Left kidney (tissue), 2 donors: ENCODE data around the gene SMURF1. TPM values are rescaled to one million over a fixed set of nuclear protein-coding genes. Genes with fewer than 3 reads are reported as not detected.

ENCODE experiments used
- DNase-seq: peaks from one replicate; pipeline ENCODE4 v3.0.0-alpha.2; 2013
- polyA plus RNA-seq: library from polyadenylated mRNA; unstranded; fragments of 120-200 nt; gene quantifications from one replicate; pipeline ENCODE4 v1.2.1, GENCODE V29; 2013; ENCODE audit not compliant: insufficient read length

SMURF1 gene
- polyA plus RNA-seq, 1 donor, result 18.8 TPM

DNA sequence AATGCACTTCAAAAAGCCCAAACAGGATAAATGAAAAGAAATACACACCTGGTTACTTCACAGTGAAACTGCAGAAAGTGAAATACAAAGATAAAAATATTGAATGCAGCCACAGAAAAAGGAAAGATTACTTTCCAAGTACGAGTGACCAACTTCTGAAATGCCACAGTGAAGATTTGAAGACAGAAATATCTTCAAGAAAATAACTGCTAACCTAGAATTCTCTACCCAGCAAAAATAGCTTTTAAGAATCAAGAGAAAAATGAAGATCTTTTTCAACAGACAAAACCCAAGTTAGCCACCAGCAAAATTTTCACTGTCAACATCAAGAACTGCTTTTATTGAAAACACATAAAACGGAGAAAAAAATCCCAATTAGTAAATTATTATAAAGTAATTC is 46.2 kb downstream of the SMURF1 start:
- no peak for DNase-seq

DNA sequence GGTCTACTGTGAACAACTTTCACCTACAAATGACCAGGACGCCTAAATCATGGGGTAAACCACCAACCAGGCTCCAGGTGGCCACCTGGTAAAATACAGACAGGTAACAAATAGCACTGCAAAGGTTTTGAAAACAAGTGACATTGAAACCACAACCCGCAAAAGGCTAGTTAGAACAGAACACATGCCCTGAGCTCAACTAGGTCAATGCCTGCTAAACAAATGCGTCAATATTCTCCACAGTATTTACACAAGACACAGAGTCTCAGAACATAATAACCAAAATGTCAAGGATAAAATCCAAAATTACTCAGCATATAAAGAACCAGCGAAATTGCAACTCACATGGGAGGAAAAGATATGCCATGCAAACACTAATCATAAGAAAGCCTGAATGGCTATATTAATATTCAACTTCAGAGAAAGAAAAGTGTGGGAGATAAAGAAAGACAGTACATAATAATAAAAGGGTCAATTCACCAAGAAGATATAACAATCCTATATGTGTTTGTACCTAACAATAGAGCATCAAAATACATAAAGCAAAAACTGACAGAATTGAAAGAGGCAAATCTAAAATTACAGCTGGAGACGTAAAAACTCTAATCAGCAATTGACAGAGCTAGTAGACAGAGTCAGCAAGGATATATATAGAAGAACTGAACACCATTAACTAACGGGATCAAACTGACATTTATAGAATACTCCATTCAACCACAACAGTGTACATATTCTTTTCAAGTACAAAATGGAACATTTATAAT is 47.6 kb downstream of the SMURF1 start:
- DNase-seq, result no peak

DNA sequence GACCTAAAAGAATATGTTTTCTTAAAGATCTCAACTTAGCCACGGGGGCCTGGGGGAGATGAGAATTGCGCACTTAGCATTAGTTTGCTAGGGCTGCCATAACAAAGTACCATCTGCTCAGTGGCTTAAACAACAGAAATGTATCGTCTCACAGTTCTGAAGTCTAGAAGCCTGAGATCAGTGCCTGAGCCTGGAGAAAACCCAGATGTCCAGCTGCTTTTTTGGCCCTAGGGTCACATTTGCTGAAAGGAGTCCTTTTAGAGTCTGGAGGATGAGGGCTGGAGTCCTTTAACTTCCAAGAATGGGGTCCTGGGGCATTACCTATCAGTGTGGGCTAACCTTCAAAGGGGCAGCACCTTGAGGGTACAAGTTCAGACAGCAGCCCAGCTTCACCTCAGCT is 48.2 kb downstream of the SMURF1 start:
- no peak for DNase-seq

DNA sequence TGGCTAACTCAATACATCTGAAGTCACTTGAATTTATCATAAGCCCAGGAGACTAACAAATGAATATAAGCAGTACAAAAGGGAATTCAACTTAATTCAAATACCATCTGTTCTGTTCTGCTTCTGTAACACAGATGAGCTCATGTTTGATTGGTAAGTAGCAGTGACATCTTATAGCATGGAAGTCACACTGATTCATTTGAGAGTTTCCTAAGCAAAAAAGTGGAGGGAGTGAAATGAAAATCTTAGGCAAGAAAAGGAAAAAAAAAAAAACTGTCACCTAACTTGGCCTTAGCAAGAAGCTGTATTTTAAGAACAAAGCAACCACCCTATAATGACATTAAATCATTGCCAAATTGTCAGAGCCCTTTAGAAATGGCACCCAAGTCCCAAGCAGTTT is 49.5 kb downstream of the SMURF1 start:
- DNase-seq, result no peak

DNA sequence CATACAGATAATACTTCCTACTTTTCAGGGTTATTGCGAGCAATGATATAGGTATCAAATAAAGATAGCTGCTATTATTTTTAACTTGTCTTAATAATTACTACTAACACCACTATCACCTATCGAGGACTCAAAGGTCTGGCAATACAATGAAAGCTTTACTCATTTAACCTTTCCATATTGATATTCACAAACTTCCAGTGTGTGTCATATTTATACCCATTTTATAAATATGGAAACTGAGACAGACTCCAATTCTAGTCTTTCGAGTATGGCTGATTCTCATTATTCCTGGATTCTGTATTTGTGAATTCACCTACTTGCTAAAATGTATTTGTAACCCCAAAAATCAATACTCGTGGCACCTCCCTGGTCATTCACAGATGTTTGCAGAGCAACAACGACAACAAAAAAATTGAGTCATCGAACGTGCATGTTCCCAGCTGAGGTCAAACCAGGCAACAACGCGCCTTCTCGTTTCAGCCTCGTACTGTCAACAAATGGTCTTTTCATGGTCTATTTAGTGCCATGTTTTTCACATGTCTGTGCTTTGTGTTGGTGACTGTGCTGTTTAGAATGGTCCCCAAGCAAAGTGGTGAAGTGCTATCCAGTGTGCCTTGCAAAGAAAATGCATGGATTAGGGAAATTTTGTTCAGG is 51.7 kb downstream of the SMURF1 start:
- no peak for DNase-seq

DNA sequence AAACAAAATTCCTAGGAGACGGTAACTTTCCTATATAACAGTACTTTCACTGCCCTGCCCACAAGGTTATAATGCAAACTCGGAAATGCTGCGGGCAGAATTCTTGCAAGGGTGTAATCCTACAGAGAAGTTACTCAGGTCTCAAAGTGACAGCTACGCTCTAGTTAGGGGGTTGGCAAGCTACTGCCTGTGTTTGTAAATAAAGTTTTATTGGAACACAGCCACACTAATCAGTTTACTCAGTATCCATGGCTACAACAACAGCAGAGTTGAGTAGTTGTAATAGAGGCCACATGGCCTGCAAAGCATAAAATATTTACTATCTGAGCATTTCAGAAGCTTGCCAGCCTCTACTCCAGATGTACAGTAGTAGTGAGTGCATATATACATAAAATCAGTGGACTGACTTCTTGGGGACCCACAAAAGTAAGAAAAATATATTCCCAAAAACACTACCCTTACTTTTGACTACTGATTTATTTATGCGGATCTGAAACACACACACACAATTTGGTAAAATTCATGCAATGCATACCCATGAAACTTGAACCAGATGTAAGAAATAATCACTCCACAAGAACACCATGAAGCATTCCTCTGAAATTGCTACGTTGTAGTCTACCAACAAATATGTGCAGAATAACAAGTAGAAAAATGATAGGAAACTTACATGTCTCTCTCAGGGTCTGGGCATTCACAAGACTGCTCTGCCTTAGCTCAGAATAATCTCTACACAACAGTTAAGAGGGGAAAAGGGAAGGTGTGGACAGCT is 53.0 kb downstream of the SMURF1 start:
- DNase-seq, result no peak

DNA sequence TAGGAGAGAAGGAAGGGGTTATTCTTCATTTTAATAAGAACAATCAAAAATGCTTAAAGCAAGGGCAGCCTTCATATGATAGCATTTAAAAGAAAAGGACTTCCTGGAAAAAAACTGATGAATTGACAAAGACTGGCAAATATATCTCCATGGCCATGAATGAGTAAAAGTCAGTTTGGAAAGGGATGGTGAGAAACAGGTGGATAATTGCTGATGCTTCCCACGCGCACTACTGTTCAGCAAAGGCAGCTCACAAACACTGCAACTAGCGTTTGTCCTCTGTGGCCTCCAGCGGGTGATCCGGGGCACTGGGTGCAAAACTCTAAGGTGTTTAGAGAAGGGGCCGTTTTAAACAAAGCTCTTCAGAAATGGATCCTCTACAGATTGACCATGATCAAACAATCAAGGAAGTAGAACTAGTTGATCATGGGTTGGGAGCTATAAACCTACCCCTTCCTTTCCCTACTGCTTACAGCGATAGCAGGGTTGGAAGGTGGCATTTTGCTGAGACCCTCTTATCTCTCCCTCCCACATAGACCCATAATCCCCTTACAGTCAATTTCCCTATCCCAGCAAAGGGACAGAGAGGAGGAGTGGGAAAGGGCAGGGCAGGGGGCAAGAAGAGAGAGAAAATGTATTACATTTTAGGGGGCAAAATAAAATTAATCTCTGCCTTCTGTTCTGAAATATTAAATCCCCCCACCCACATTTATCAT is 53.8 kb downstream of the SMURF1 start:
- no peak for DNase-seq

DNA sequence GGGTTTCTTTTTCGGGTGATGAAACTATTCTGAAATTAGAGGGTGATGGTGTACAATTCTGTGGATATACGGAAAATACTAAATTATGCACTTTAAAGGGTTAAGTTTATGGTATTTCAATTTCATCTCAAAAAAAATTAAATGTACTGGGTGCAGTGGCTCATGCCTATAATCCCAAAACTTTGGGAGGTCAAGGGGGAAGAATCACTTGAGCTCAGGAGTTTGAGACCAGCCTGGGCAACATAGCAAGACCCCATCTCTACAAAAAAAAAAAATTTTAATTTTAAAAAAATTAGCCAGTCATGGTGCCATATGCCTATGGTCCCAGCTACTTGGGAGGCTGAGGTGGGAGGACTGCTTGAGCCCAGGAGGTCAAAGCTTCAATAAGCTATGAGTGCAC is 57.0 kb downstream of the SMURF1 start:
- no peak for DNase-seq

DNA sequence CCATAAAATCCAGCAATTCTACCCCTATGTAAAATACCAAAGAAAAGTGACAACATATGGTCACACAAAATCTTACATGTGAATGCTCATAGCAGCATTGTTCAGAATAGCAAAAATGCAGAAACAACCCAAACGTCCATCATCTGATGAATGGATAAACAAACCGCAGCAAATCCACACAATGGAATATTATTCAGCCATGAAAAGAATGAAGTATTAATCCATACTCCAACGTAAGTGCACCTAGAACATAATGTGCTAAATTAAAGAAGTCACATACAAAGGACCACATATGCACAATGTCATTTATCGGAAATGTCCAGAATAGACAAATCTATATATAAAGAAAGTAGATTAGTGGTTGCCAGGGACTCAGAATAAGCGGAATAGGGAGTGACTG is 57.4 kb downstream of the SMURF1 start:
- DNase-seq, result no peak

DNA sequence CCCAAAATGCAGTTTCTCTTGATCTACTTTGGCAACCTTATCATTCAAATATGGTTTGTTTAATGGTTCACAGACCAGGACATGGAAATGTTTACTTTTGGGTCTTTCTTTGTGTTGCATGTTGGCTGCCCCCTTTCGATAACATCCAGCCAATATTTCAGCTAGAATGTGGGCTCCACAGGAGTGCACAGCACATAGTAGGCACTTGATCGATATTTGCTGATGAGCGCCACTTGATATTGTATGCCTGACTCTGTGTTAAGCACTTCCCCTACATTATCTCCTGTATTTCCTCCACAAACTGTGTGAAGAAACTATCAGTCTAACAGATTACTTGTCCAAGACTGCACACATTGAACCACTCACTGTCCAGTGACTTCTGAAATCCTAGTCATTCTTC is 60.2 kb downstream of the SMURF1 start:
- DNase-seq, result no peak

DNA sequence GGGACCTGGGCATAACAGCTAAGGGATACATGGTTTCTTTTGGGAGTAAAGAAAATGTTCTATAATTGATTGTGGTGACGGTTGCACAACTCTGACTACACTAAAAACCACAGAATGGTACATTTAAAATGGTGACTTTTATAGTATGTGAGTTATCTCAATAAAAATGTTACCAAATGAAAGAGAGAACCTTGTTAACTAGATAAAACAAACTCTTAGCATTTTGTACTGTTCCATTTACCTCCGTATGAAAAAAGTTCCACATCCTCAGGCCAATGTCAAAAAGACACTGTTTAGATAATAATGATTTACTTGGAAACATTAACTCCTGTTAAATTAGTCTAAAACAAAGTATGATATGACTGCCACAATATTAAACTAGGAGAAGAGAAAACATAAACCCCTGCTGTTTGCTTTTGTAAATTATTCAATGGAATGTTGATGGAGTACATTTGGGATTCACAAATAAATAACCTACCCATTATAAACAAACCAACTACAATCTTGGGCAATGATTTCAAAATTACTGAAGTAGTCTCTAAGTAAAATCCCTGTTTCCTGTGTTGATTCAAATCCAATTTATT is 60.7 kb downstream of the SMURF1 start:
- no peak for DNase-seq

DNA sequence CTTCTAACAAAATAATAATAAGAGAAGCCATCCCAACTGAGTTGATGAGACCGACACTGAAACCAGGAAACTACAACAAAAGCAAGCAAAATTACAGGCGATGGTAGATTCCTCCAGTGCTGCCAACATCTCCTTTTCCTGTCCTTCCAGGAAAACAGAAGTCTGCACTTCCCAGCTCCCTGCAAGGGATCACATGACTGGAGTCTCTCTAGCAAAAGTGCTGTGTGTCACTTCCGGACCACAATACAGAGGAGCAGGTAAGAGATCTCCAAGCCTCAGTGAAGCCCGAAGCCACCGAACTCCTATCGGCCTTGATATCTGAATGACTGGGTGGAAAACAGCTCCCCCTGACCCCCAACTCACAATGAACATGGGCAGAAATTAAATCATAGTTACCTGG is 63.2 kb downstream of the SMURF1 start:
- no peak for DNase-seq

DNA sequence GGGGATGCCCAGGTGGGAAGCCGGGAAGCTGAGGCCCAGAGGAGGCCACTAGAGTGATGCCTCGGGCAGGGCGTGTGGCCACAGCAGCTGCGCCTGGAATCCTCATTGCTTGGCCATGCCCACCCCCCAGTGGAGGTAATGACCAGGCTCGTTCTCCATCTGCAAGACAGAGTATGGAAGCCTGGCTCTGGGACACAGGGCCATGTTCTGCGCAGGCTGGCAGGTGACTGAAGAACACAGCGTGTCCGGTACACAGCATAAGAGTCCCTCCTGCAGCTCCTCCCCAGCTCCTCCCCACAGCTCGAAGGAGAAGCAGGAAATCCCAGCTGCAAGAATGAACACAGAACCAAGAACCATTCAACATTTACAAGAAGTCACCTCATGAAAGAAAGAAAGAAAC is 64.8 kb downstream of the SMURF1 start:
- DNase-seq, result no peak

DNA sequence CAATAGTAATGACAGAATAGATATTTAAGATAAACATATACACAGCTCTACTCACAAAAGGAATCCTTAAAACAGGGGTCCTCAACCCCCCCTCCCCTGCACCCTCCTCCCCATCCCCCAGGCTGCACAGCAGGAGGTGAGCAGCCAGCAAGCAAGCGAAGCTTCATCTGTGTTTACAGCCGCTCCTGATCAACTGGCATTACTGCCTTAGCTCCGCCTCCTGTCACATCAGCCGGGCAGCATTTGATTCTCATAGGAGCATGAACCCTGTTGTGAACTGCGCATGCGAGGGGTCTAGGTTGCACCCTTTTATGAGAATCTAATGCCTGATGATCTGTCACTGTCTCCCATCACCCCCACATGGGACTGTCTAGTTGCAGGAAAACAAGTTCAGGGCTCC is 65.5 kb downstream of the SMURF1 start:
- no peak for DNase-seq

DNA sequence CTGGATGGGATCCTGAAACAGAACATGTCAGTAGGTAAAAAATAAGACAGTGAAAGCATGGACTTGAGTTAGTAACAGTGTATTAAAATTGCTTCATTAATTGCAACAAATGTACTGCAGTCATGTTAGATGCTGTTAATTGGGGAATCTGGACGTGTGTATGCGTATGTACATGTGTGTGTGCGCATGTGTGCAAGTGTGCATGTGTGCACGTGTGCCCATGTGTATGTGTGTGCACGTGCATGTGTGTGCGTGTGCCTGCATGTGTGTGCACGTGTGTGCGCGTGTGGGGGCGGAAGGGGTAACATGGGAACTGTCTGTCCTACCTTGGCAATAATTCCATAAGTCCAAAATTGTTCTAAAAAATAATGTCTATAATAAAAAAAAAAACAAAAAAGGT is 67.3 kb downstream of the SMURF1 start:
- no peak for DNase-seq

DNA sequence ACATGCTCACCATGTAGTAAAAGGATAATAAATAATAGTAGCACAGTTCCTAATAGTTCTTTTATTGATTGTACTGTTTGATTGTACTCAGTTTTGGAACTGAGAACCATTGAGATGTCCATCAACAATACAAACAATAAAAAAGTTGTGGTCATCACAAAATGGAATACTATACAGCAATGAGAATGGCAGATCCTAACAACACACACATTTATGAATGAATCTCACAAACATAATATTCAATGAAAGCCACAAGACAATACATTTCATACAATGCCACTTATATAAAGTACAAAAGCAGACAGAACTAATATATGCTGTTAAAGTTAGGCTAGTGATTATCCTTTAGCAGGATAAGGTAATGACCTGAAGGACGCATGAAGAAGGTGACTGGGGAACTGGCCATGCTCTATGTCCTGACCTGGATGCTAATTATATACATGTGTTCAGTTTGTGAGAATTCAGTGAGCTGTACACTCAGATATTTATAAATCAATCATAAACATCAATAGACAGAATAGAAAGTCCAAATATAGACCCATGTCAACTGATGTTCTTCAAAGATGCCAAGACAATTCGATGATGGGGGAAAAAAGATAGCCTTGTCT is 70.0 kb downstream of the SMURF1 start:
- DNase-seq, result no peak

DNA sequence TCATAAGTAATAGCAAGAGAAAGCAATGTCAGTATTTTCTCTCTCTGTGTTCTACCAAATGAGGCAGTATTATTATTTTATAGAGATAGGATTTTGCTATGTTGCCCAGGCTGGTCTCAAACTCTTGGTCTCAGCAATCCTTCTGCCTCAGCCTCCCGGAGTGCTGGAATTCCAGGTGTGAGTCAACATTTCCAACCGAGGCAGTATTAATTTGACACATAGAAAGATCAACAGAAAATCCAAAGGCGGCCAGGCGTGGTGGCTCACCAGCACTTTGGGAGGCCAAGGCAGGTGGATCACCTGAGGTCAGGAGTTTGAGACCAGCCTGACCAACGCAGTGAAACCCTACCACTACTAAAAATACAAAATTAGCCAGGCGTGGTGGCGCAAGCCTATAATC is 71.8 kb downstream of the SMURF1 start:
- DNase-seq, result no peak

DNA sequence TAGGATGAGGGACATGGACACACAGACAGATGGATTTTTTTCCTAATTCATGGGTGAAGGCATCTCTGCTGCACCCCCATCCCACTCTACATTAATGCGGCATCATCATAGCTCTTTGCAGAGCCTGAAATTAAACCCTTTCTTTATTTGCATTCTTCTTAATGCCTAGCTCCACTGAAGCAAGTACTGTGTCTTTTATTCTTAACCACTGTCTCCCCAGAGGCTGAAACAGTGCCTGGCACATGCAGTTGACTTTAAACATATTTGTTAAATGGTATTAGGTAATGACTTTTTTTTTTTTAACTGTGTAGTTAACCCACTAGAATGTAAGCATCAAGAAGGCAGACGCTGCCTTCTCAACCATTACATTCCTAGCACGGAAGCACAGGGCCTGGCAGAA is 73.5 kb downstream of the SMURF1 start:
- DNase-seq, result no peak

DNA sequence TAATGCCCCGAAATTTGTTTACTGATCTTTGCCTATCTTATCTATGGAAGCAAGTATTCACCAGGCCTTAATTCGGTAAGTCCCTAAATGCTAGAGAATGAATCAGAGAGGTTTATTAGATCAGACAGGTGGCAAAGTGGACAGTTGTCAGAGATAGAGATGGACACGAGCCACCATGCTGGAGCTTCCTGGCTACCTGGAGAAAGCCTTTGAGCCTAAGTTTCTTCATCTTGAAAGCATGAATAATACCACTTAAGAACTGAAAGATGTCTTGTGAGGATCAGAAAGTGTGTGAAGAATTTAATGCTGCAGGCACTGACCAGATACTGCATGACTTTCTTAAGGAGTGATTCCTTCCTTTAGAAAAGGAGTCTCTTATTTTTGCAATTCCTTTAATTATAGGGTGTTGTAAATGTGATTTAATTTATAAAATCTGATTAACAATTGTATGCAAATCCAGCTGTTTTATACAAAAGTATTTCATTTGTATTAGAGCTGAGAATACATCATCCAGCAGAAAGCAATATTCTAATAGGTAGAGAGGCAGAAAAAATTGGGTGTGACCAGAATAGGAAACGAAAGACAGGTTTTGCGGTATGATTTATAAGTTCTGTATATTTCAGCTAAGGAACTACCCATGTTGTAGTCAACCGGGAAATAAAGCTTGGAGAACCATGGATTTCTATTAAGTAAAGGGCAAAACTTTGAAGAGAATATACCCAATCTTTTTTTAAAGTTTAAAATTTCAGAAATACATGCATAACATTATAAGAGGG is 82.7 kb downstream of the SMURF1 start:
- no peak for DNase-seq

DNA sequence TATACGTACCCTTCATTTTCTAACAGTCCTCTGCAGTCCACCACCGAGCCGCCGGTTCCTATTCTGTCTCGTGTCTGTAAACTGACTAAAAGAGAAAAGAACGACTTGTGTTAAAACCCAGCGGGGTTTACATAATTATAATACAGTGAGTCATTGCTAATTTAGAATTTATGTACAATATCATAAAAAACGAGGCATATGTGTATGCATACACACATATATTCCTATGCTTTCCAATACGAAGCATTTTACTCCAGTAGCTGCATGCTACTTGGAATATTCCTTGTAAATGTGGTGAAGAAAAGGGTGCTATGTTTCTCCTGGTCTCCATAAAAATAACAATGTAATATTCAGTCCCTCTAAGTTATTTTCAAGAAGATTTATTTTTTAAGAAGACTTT is 89.1 kb downstream of the SMURF1 start:
- no peak for DNase-seq

DNA sequence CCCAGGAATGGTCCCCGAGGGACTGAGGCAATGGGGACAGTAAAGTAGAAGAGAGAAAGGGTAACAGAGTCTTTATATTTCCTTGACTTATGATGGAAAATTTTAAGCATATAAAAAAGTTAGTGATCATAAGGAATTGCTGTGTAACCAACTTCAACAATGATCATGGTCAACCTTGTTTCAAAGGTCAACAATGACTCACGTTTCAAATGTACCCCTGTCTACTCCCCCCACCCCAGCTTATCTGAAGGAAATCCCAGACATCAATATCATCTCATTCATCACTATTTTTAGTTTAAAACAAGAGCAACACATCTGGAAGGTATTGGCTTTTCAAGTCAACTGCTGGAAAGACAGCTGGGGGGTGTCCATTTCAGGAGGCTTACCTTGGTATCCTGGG is 92.9 kb downstream of the SMURF1 start:
- no peak for DNase-seq
